GM19023 (cell line): ENCODE data around the gene SLC6A7.

Source experiments
- ATAC-seq: cut with Tn5 transposase; IDR thresholded peaks from one replicate; pipeline ENCODE4 v1.9.1; 2021; ENCODE audit warnings: mild to moderate bottlenecking, moderate library complexity; ENCODE audit not compliant: unreplicated experiment

The SLC6A7 gene

DNA sequence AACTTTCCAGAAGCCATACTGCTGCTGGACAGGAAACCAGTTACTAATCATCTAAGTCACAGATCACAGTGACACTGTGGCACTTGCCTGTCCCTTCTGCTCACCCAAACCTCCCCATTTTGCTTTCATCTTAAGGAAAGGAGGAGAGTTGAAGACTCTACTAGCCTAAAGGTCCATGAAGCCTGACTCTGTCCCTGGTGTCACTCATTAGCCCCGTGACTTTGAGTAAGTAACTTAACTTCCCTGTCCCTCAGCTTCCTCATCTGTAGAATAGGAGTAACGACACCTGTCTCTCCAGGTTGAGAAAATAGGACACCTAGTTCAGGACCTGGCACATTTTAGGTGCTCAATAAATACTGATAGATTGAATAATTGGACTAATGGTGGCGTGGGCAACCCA, 536 bp upstream of the SLC6A7 start:
- no peak for ATAC-seq

DNA sequence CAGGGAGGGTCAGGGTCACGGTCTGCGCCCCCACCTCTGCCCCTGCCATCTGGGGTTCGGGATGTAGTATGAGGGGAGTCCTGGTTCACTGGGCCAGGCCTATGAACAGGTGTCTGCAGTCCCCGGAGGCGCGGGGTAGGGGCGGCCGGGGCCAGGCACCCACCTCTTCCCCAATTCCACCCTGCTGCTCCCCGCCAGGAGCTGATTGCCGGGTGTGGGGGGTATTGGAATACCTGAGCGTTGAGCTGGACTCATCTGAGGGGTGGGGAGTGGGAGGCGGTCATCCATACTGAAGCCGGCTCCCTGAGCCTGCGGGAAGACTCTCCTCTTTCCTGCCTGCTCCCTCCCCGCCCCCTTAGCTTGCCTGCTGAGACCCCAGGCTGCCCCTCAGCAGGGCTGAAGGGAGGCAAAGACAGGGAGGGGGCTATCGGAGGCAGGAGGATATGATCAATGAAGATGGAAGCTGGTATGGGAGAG, 679 bp downstream of the SLC6A7 start:
- ATAC-seq: no peak

DNA sequence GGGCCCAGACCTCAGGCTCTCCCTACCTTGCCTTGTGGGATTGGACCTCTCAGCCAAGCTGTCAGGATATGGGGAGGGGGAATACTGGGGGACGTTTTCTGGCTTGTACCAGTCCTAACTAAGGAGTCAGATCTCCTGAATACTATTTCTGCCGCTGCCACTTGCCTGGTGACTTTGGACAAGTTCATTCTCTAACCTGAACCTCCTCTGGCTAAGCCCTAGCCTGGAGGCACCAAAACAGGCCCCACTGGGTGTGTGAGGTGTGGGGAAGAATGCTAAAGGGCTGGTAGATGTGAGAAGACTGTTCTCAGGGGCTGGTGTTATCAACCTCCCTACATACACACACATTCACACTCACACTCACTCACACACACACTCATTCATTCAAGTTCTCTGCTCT, 1.1 kb downstream of the SLC6A7 start:
- ATAC-seq: no peak

DNA sequence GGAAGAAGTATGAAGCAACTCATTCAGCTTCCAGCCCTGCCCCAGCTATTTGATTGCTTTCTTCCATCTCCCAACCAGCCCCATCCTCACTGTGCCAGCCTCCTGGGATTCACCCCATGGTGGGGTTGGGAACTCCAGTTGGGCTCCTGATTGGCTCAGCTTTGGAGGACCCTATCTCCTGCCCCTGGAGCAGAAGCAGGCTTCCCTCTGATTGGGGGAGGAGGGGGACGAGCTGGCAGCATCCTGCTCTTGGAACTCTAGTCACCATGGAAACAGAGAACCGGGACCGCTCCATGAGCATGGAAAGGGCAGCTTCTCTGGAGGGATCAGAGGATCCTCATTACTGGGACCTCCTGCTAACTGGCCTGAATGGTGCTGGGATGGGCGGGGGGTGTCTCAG, 2.6 kb downstream of the SLC6A7 start:
- ATAC-seq: no peak

DNA sequence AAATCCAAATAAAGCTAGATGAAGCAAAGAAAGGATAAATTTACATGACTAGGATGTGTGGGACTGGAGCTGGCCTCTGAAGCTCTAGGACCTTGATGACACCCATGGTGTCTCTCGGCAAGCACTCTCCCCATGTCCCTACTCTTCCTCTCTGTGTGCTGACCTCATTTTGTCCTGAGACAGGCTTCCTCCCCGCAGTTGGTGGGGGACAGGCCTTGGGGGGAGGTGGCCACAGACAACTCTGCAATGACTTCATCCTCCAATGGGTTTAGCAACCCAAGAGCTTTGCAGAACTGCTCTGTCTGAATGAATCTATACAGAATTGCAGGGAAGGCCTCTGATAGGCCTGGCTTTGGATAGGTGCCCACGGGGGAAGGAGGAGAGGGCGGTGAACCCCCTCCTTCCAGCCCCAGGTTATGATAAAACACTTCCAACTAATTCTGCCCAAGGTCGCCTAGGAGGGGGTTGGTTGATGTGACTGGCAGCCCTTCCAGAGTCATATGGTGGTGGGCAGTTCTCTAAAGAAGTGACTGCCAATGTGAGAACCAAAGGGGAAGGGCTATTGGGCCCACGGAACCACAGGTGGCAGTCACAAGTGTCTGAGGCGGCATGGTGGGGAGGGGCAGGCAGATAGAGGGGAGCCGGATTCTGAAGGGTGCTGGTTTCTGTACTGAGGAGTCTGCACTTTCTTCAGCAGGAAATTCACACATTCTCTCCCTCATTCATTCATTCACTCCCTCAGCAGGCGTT, 6.0 kb downstream of the SLC6A7 start:
- ATAC-seq: no peak

DNA sequence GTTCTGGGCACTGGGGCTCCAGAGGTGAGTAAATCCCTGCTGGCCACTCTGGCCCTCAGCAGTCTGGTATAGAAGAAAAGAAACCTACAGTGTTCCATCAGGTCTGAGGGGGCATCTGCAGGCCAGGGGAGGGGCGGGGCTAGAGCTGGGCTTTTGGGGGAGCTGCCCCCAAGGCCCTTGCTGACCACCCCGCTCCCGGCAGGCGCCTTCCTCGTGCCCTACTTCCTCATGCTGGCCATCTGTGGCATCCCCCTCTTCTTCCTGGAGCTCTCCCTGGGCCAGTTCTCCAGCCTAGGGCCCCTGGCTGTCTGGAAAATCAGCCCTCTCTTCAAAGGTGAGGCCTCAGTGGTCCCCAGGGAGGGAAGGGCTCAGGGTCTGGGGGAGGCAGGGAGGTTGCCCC, 6.7 kb downstream of the SLC6A7 start:
- ATAC-seq: no peak

DNA sequence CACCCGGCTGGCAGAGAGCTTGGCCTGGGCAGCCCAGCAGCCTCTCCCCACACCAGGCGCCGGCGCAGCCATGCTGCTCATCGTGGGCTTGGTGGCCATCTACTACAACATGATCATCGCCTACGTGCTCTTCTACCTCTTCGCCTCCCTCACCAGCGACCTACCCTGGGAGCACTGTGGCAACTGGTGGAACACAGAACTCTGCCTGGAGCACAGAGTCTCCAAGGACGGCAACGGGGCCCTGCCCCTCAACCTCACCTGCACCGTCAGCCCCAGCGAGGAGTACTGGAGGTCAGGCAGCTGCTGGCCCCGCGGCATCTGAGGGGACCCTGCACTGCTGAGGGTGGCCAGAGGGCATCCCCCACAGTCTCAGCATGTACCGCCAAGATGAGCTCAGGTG, 7.1 kb downstream of the SLC6A7 start:
- no peak for ATAC-seq

DNA sequence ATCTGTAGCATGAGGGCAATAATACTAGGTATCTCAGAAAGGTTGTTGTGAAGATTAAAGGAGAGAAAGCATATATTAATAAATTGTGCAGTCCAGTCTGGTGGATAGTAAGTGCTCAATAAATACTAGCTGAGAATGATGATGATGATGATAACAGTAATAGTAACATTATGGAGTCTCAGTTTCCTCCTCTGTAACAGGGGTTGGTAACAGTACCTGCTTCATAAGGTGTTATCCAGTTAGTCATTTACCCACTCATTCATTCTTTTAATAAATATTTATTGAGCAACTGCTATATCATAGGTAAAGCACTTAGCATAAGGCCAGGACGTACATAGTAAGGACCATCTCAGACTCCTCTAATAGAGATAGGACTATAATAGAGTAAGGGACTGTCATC, 7.6 kb downstream of the SLC6A7 start:
- ATAC-seq: no peak

DNA sequence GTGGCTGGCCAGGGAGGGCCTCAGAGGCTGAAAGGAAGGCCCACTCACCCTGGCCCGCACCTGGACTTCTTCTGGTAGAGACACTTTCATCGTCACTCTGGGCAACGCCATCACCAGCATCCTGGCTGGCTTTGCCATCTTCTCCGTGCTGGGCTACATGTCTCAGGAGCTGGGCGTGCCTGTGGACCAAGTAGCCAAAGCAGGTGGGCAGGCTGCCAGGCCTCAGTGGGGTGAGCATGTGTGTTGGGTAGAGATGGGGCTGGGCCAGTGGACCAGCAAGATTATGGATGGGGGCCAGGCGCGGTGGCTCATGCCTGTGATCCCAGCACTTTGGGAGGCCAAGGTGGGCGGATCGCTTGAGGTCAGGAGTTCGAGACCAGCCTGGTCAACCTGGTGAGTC, 12.6 kb downstream of the SLC6A7 start:
- no peak for ATAC-seq

DNA sequence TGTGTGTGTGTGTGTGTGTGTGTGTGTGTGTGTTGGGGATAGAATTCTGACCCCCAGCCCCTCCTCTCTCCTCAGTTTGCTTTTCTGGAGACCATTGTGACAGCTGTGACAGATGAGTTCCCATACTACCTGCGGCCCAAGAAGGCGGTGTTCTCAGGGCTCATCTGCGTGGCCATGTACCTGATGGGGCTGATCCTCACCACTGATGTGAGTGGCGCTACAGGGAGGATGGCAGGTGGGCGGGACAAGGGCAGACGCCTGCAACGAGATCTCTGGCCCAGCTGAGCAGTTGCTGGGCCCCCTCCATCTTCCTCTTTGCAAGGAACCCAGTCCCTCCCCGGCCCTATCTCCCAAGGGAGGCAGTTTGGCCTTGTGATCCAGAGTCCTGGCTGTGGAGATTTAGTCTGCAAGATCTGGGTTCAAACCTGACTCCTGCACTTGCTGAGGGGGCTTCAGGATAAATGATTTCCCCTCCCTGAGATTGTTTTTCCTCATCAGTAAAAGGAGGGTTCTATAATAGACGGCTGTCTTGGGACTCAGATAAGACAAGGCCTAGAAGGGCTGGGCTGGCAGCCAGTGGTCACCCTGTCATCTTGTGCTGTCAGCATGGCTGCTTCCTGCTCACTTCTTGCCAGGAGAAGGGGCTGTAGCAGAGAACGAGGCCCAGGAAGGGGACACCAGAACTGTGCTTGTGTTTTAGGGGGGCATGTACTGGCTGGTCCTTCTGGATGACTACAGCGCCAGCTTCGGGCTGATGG, 14.1 kb downstream of the SLC6A7 start:
- ATAC-seq: no peak

DNA sequence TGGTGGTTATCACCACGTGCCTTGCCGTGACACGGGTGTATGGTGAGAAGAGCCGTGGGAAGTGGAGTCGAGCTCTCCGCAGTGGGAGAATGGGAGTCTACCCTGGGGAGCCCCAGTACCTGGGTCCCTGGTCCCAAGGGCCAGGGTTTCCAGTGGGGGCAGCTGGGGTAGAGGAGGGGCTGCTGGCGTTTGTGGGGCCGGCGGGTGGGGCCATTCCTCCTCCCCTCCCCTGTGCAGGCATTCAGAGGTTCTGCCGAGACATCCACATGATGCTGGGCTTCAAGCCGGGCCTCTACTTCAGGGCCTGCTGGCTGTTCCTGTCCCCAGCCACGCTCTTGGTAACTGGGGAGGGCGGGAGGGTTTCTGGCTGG, 14.7 kb downstream of the SLC6A7 start:
- no peak for ATAC-seq

DNA sequence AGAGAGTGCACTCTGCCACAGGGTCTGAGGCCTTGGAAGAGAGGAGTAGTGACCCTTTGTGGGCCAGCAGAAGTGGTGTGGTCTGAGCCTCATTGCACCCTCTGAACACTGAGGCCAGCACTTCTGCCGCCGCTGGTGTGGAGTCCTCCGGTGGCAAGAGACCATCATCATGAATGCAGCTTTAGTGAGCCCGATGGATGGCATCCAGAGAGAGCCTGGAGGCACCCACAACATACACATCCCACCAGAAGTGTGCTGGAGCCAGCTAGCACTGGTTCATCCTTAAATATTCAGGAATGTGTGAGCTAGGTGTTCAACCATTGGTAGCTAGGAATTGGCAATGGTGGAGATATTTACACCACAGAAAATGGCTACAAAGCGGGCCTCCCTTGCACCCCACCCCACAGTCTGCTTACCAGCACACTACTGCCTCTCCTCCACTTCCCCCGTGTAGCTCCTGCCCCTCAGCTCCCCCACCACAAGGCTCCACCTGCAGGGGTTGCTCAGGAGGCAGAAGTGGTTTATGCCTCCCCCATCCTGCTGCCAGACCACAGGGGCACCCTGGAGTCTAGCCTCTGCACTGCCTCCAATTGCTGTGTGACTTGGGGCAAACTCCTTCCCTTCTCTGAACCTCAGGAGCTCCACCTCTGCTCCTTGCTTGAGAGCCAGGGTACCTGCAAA, 16.4 kb downstream of the SLC6A7 start:
- ATAC-seq: no peak

DNA sequence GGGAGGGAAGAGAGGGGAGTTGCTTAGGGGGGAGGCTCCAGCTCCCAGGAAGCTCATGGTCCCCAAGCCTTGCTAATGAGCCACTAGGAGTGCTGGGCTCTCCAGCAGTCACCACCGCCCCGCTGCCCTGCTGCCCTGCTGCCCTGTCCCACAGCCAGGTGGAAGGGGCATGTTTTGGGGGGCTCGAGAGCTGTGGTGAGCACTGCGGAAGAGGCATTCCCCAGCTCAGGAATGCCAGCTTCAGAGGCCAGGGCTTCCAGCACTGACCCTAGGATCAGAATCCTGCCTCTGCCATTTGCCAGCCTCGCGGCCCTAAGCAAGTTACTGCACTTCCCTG, 16.9 kb downstream of the SLC6A7 start:
- ATAC-seq: no peak

DNA sequence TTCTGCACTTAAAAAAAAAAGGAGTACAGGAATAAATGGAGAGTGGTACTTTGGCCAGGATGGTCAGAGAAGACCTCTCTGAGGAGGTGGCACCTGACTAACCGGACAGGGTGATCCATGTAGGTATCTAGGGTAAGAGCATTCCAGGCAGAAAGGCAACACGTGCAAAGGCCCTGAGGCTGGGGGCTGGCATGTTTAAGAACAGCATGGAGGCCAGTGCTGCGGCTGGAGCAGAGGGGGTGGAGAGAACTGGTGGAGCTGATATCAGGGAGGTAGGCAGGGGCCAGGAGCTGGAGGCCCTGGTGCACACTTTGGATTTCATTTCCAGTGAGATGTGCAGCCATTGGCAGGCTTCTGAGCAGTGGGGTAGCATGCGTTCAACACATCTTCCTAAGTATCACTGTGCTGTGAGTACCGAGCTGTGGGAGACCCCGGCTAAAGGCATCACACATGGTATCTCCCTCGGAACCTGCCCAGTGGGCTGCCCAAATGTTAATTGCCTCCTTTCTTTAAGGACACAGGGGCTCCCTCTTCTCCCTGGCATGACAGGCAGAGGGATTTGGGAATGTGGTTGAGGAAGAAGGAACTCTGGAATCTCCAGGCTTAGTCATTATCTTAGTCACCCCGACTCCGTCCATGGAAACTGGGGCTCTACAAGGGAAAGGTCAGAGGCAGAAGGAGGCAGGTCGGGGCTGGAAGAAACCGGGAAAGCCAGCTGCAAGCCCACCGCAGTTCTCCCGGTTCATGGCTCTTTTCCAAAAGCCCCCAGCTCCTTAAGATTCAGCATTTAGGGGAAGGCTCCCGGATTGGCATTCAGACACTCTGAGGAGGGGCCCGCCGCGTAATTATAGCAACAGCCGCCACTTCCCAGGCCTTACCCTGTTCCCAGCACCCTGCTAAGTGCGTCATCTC, 18.6 kb downstream of the SLC6A7 start:
- ATAC-seq: no peak

DNA sequence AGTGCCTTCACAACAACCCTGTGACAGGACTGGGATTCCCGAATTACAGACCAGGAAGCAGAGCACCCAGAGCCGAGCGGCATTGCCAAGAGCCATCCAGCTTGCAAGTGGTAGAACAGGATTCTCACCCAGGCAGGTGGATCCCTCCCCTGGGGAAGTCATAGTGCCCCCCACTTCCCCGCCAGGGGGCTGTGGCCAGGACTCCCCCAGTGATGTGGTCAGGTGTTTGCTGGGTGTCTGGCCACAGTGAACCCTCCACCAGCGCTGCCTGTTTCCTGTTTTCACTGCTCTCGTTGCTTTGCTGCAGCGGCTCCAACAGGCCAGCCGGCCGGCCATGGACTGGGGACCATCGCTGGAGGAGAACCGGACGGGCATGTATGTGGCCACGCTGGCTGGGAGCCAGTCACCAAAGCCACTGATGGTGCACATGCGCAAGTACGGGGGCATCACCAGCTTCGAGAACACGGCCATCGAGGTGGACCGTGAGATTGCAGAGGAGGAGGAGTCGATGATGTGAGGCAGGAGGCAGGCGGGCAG, 19.3 kb downstream of the SLC6A7 start:
- ATAC-seq: no peak

DNA sequence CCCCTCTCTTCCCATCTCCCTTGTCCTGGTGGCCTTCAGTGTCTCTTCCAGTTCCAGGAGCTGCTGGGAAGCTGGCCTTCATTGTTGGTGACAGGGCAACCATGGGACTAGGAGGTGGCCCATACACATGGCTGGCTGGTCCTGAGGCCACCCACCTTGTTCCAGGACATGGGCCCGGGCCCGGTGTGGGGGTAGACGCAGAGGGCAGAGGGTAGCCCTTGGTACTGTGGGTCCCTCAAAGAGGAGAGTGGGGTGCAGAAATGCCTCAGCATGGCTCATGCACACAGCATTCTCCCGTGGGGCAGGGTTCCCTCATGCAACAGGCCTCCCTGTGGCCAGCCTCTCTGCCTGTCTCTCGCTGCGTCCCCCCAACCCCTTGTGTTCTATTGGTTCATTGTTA, 20.8 kb downstream of the SLC6A7 start:
- ATAC-seq: no peak

DNA sequence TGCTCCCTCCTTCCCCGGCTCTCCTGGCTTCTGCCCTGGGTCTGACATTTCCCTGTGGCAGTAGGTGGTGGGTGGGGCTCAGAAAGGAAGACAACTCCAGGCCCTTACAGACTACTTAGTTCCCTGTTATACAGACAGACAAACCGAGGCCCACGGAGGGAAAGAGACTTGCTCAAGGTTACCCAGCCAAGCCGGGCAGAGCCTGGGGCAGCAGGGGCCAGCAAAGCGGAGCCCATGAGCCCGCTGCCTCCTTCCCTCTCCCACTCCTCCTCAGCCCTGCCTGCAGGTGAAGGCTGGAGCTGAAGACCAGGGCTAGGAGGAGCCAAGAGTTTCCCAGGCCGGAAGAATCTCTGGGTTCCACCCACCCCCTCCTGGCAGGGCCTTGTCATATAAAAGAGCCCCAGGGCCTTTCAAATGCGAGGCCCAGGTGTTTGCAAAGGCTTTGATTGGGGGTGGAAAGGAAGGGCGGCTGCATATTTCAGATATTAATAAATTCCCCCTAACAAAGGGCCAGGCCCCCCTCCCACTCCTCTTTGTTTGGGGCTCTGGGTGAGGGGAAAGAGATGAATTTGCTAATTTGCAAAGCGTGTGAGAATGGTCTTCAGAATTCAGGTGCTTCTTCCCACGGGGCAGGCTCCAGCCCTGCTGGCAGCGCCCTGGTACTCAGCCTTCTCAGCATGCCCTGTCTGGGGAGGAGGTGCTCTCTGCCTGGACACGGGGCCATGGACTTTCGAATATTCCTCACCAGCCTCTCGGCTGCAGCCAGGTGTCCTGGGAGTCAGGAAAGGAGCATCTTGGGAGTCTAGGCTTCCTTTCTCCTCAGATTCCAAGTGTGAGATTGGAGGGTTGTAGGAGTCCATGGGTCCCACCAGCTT, 21.5 kb downstream of the SLC6A7 start:
- no peak for ATAC-seq

DNA sequence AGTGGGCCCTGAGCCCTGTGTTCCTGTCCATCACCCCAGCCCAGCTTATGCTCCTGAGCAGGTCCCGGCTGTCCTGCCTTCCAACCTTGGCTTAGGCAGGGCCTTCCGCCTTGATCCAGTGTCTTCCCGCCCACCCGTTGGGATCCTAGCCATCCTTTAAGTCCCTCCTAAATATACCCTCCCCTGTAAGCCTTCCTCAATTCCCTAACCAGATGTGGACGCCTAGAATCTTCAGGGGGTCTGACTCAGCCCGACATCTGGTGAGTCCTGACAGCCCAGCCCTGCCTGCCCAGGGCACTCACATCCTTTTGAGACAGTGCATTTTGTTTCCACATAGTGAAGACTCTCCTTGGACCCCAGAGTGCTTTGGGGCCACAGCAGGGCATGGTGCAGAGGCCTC, 23.7 kb downstream of the SLC6A7 start:
- no peak for ATAC-seq

DNA sequence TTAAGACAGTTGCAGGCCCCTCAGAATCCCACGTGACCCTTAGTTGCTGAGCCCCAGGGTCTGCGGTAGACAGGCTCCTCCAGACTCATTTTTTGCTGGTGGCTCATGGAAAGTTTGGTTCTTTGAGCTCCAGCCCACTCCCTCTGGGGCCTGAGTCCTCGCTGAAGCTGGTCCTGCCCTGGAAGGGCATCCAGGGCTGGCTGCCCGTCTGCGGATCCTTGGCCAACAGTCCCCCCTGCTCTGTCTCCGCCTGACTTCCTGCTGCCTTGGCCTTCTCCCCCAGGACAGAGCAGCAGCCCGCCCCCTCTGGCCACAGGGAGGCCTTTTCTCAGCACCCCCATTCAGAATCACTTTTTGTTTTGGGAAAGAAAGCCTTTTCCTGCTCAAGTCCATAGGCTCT, 24.4 kb downstream of the SLC6A7 start:
- ATAC-seq: no peak
